GM12873 (cell line): Measurements from ENCODE around the gene HUS1.

ENCODE experiments used
- TF ChIP-seq, protein P1 (sequence below): IDR thresholded peaks from 2 replicates; pipeline ENCODE4 v1.5.1; 2012; ENCODE audit warnings: low read depth, mild to moderate bottlenecking, moderate library complexity, low read length, control low read depth; ENCODE audit not compliant: insufficient read depth; ENCODE audit errors: missing control alignments

Gene HUS1

DNA sequence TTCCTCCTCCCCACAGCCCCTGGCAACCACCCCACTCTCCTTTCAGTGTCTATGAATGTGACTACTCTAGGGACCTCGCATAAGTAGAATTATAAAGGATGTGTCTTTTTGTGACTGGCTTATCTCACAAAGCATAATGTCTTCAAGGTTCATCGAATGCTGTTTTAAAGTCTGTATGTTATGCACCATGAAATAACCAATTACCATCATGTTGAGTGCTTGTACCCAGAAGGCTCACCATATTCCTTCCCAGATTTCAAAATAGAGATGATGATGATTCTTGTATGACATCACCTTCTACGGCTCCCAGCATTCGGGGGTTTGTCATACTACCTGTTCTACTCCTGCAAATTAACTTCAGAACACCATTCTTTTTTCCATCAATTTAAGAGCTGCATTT lies 43.1 kb downstream of the HUS1 start:
- TF ChIP-seq, protein P1, sequence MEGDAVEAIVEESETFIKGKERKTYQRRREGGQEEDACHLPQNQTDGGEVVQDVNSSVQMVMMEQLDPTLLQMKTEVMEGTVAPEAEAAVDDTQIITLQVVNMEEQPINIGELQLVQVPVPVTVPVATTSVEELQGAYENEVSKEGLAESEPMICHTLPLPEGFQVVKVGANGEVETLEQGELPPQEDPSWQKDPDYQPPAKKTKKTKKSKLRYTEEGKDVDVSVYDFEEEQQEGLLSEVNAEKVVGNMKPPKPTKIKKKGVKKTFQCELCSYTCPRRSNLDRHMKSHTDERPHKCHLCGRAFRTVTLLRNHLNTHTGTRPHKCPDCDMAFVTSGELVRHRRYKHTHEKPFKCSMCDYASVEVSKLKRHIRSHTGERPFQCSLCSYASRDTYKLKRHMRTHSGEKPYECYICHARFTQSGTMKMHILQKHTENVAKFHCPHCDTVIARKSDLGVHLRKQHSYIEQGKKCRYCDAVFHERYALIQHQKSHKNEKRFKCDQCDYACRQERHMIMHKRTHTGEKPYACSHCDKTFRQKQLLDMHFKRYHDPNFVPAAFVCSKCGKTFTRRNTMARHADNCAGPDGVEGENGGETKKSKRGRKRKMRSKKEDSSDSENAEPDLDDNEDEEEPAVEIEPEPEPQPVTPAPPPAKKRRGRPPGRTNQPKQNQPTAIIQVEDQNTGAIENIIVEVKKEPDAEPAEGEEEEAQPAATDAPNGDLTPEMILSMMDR, result no peak

DNA sequence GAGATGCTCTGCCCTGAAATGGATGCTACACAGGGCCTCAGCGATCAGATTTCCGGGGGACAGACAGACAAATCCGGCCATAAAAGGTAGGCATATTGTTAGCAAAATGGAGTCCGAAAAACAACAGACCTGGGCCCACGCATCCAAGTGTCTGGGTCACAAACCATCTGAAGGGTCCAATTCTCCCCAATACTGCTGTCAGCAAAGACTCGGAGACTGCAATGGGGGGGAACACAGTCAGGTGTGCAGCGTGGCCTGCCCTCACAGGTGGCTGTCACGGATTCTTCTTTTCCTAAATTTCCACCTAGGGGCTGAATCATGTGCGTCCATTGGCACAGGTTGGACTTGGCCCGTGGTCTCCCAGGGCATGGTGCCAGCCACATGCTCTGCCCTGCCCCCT lies 44.1 kb downstream of the HUS1 start:
- TF ChIP-seq, protein P1, result no peak

DNA sequence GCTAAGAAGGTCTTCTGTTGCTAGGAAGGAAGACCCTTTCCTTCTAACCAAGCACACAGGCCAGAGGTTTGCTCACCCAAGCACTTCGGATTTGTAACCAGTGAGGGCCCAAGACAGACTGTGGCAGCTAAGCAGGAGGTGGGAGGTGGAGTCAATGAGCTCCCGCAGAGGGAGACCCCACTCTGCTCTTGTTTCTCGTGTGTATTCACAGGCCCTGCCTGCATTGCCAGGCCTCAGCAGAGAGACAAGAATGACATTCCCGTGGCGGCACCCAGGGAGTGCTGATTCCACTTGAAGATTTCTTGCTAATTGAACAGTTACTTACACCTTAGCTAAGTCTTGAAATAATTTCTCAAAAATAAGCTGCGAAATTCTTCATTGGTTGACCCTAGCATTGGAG lies 44.6 kb downstream of the HUS1 start:
- TF ChIP-seq, protein P1, result no peak

DNA sequence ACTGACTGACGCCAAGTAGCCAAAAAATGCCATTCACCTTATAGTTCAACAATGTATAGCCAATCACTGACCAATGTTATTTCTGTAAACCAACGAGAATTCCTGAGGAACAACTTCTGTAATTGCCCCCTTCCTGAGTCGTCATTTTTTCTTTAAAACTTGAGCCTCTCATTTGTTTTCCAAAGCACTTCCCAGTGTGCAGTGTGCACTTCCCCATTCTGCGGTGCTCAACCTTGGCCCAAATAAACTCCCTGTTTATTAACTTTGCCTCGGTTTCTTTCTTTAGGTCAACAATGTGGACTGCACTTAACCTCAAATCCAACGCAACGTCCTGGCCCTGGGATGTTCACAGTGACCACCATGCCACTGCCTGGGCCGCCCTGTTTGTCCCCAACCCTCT lies 46.2 kb downstream of the HUS1 start:
- TF ChIP-seq, protein P1, result no peak

DNA sequence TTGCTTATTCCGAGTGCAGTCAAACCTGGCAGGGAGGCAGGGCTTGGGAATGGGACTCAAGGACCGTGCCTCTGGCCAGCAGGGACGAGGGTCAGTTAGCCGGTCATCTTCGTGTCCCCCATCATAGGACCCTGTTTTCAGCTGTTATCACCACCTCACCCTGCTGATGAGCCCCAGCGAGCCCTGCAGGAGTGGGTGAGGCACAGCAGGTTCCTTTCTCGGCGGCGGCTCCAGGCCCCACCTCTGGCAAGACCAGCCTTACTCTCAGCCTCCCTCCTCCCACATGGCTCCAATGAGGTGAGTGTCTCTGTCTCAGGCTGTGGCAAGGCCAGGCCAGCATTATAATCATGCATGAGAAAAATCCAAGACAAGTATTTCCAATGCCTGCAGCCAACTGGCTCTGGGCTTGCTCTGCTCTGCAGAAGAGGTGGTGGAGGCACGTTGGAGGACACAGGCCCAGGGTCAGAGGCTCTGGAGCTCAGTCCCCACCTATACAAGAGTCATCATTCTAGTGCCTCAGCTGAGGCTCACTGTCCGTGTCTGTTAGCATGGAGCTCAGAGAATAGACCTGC lies 46.9 kb downstream of the HUS1 start:
- TF ChIP-seq, protein P1, result no peak

DNA sequence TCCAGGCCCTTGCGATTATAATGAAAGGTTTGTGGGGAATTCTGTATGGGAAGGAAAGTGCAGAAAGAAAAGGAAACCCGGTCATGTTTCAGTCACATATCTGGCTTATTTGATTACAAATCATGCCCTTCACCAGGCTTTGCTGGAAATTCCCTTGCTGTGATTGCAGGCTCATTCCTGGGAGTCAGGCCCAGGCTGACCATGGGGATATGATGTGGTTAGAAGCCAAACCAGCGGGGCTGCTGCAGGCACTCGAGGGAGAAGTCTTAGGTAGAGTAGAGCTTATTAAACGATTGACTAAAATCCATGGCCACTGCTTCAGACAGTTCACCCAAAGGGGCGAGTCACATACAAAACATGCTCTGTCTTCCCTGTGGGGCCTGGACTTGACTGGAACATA lies 47.4 kb downstream of the HUS1 start:
- TF ChIP-seq, protein P1, result no peak

DNA sequence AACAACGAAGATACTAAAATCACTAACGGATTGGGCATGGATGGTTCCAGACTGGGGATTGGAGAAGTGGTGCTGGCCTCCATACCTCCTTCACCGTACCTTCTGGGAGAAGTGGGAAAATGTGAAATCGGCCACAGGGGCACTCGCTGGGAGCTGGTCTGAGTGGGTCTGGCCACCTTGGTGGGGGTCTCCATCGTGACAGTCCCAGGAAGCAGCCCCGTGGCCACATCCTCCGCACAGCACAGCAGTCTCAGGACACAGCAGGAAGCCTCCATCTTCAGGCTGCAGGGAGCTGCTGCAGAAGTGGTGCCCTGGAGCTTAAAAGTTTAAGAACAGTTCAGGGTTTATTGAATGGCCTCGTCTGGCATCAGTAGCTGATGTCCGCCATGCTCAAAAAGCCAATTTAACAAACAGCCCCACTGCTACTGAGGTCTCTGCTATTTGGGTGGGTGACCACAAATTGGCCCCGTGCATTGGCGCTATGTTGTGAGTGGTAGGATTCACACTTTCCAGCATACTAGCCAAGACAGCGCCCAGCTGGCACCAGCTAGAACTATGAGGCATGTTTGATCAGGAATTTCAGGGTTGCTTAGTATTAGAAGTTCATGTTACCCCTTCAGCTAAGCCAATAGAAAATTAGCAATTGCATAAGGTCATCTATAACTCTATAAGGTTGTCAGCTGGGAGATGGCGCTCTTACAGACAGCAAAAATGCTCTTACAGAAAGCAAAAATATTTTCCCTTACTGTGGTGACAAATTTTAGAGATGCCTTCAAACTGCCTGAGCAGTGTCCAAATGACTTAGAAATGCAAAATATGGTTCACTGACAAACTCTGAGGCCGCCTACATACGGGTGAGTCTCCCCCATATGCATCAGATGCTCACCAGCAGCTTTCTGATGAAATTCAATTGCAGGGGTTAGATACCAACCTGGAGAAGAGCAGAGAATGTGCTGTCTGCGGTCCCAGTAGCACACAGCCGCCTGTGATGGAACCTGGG lies 48.1 kb downstream of the HUS1 start:
- TF ChIP-seq, protein P1, result no peak
